ENCODE results near the gene ZNF655. TPM values are rescaled to one million over a fixed set of nuclear protein-coding genes. Genes with fewer than 3 reads are reported as not detected.
"Not testable (repeated sequence)": the region's sequence is repeated elsewhere in the genome, so short reads cannot be mapped to it uniquely, and the experiment has no call there.

ZNF655 gene
- total RNA-seq, 2 donors from 2014 or later: 79.2 to 98.5 TPM

- peaks cover 21% of the 10 kb centered on the region for H3K4me1 Mint-ChIP-seq
- H3K27me3 Mint-ChIP-seq: no peaks in the 10 kb centered on the region
- peak within 1 kb of the TSS; percentile 99 for H3K27ac Mint-ChIP-seq
- peaks cover 61% of the 10 kb centered on the region for H3K36me3 Mint-ChIP-seq (ENCODE audit: low read depth)
- H3K9me3 Mint-ChIP-seq: no peaks in the 10 kb centered on the region
- ATAC-seq (replicated peaks): peak; percentile 100
- peak within 1 kb of the TSS; percentile 98 for H3K4me3 Mint-ChIP-seq
Observed at GRCh38 chr7:99551767-99552463, 6.5 kb upstream of the ZNF655 start, which contains the start of gene FAM200A. Gene FAM200A (minus strand): TSS chr7:99552114. CDS start chr7:99548407, 3,707 bp downstream.

GRCh38 chr7:99553039-99553438 is 5.4 kb upstream of the ZNF655 start:
- H3K4me3 Mint-ChIP-seq: peak overlapping the region; percentile 98
- H3K27me3 Mint-ChIP-seq: no peaks in the 10 kb centered on the region
- no peak overlapping the region for H3K27ac Mint-ChIP-seq
- peaks cover 25% of the 10 kb centered on the region for H3K4me1 Mint-ChIP-seq
- H3K36me3 Mint-ChIP-seq (ENCODE audit: low read depth): peaks cover 61% of the 10 kb centered on the region
- no peak for ATAC-seq (replicated peaks)
- H3K9me3 Mint-ChIP-seq: no peaks in the 10 kb centered on the region

DNA sequence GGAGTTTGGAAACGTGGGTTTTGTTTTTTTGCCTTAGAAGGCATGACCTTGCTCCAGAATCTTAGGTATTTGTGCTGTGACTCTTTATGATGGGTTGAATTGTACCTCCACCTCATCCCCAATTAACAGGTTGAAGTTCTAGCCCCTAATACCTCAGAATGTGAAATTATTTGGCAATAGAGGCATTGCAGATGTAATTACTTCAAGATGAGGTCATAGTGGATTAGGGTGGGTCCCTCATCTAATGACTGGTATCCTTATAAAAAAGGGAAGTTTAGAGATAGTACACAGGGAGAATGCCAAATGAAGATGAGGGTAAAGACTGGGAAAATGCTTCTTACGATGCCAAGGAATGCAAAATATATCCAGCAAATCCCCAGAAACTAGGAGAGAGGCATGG is 3.5 kb upstream of the ZNF655 start:
- Mint-ChIP-seq H3K4me3 (no peak overlapping the region), H3K9me3 (no peaks in the 10 kb centered on the region), H3K27me3 (no peaks in the 10 kb centered on the region), H3K36me3 (ENCODE audit: low read depth) (peaks cover 71% of the 10 kb centered on the region), H3K27ac (no peak overlapping the region), H3K4me1 (peaks cover 25% of the 10 kb centered on the region)
- no peak for ATAC-seq (replicated peaks)

DNA sequence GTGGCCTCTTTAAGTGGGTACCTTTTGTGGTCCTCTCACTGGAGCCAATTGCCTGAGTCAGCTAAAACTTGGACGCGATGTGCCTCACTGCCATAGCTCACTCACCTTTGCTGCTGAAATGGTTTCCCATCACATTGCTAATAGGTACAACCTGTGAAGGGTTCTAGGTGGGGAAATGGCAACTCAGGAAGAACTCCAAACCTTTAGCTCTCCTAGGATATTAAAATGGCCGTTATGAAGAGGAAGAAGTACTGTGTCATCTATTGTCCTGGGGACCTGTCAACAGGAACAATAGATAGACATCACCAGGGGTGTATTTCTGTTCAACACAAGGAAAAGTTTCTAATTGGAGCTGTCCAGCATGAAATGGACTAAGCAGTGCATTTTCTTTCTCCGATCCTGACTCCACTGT is 1.2 kb upstream of the ZNF655 start:
- ATAC-seq (replicated peaks): no peak
- Mint-ChIP-seq H3K27ac (peak overlapping the region; percentile 98), H3K27me3 (no peaks in the 10 kb centered on the region), H3K4me1 (peaks cover 38% of the 10 kb centered on the region), H3K36me3 (ENCODE audit: low read depth) (peaks cover 89% of the 10 kb centered on the region), H3K4me3 (peak overlapping the region; percentile 93), H3K9me3 (no peaks in the 10 kb centered on the region)

- Mint-ChIP-seq H3K4me3 (peak overlapping the region; percentile 93), H3K4me1 (peaks cover 37% of the 10 kb centered on the region), H3K27ac (peak overlapping the region; percentile 98), H3K36me3 (ENCODE audit: low read depth) (peaks cover 95% of the 10 kb centered on the region), H3K9me3 (no peaks in the 10 kb centered on the region), H3K27me3 (no peaks in the 10 kb centered on the region)
- ATAC-seq (replicated peaks): peak; percentile 63
Observed at GRCh38 chr7:99557940-99558305, 519 bp upstream of the ZNF655 start.

DNA sequence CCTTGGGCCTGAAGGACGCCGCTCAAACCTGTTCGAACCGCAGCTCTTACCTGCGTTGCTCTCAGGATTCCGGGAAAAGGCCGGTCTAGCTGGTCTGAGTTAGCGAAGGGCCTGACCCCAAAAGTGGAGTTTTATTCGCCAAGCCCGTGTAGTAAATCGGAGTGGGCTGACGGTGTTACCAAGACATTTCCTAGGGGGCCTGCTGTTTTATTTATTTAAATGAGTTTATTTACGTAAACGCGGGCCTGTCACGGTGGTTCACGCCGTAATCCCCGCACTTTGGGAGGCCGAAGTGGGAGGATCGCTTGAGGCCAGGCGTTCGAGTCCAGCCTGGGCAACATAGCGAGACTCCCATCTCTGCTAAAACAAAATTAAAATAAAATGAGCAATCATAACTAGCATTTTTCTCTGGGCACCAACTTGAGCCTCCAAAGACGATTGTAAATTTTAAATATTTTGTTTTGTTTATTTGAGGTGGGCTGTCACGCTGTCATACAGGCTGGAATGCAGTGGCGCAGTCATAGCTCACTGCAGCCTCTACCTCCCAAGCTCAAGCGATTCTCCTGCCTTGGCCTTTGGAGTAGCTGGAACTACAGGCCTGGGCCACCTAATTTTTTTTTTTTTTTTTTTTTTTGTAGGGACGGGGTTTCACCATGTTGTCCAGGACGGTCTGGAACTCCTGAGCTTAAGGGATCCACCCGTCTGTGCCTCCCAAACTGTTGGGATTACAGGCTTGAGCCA is 903 bp downstream of the ZNF655 start:
- peaks cover 43% of the 10 kb centered on the region for H3K4me1 Mint-ChIP-seq

DNA sequence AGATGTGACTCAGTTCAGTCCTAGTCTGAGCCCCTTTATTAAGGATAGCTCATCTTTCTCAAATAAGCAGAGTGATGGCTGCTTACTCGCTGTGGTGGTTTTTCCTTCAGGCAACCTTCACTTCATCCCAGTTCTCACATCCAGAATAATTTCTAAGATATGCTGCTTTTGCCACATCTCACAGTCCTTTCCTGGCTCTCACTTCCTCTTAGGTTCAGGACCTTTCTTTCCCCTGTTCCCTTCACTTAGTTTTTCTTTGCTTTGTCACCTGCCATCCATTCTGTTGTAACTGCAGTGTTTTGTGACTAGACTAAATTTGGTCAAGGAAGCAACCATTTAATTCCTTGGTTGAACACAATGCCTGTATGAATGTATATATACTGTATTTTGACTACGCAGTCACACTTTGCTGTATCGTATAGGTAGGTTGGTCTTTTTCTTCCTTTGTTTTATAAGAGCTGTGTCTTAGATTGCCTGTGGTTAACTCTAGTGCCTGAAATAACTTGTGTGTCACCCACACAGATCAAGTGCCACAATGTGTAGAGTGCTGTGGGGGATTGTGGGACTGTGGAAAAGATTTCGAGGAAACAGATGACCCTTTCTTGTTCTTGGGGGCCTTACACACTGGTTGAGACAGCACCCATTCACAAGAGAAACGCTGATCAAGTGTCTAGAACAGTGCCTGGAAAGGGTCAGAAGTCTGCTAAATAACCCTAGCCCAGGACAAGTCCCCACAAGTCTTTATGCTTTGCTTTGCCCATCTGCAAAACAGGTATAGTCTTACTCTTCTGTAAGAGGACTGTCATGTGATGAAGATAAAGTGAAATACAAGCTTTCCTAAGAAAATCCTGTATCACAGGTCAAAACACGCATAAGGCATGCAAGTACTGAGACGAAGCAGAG is 2.6 kb downstream of the ZNF655 start:
- peaks cover 41% of the 10 kb centered on the region for H3K4me1 Mint-ChIP-seq
- peak overlapping the region; percentile 93 for H3K4me3 Mint-ChIP-seq
- H3K27ac Mint-ChIP-seq: peak overlapping the region; percentile 98
- no peaks in the 10 kb centered on the region for H3K9me3 Mint-ChIP-seq
- ATAC-seq (replicated peaks): no peak
- peaks cover 96% of the 10 kb centered on the region for H3K36me3 Mint-ChIP-seq (ENCODE audit: low read depth)
- H3K27me3 Mint-ChIP-seq: no peaks in the 10 kb centered on the region

More for the DNA sequence above, 903 bp downstream of the ZNF655 start:
- ATAC-seq (replicated peaks): no peak
- no peaks in the 10 kb centered on the region for H3K27me3 Mint-ChIP-seq
- no peaks in the 10 kb centered on the region for H3K9me3 Mint-ChIP-seq
- peak overlapping the region; percentile 93 for H3K4me3 Mint-ChIP-seq
- peaks cover 95% of the 10 kb centered on the region for H3K36me3 Mint-ChIP-seq (ENCODE audit: low read depth)
- peak overlapping the region; percentile 98 for H3K27ac Mint-ChIP-seq

GRCh38 chr7:99561737-99562051 is 3.3 kb downstream of the ZNF655 start:
- Mint-ChIP-seq H3K36me3 (ENCODE audit: low read depth) (peaks cover 96% of the 10 kb centered on the region), H3K4me3 (peak overlapping the region; percentile 93), H3K9me3 (no peaks in the 10 kb centered on the region), H3K4me1 (peaks cover 41% of the 10 kb centered on the region), H3K27ac (peak overlapping the region; percentile 73), H3K27me3 (no peaks in the 10 kb centered on the region)
- no peak for ATAC-seq (replicated peaks)

DNA sequence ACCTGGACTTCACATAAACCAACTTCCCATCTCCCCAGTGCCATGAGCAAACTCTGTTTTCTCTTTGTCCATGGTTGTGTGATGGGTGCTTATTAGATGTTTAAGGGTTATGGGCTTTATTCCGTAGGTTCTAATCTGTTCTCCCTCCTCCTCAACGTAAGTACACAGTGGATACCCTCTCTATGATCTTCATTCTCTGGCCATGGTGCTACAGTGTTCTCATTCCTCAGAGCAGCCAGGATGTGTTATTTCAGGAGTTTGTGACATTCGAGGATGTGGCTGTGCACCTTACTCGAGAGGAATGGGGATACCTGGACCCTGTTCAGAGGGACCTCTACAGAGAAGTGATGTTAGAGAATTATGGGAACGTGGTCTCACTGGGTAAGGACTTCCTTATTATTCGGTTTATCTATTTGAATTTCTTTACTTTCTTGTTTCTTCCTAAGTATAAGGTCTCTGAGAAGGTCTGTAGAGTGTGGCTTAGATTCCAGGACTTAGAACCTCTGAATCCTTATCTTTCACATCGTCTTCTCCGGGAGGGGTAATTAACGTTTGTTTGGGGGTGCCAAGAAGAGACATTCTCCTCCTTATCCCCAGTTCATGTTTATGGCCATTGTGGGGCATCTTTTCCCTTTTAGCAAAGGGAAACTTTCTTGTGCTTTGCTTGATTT is 3.8 kb downstream of the ZNF655 start:
- Mint-ChIP-seq H3K9me3 (no peaks in the 10 kb centered on the region), H3K36me3 (ENCODE audit: low read depth) (peaks cover 96% of the 10 kb centered on the region), H3K27me3 (no peaks in the 10 kb centered on the region), H3K4me3 (peak overlapping the region; percentile 53), H3K4me1 (peaks cover 40% of the 10 kb centered on the region), H3K27ac (peak overlapping the region; percentile 73)
- ATAC-seq (replicated peaks): no peak

DNA sequence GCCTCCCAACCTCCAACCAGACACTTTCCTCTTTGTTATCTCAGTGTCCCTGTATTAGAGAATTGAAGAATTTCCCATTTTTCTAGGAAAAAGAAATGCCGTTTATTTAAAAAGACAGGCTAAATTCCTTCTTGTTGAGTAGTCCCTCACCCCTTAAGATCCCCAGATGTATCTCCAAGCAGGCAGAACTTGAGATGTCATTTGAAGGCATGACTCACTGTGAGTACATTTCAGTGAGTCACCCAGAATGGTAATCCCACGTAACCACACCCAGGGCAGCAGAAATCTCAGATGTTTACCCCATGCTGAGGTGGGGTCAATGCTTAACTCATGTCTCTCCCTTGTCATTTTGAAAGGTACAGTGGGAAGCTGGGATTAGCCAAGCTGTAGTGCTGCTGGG is 4.4 kb downstream of the ZNF655 start:
- Mint-ChIP-seq H3K4me1 (peaks cover 37% of the 10 kb centered on the region), H3K27ac (peak overlapping the region; percentile 73), H3K36me3 (ENCODE audit: low read depth) (peaks cover 96% of the 10 kb centered on the region), H3K4me3 (peak overlapping the region; percentile 53), H3K27me3 (no peaks in the 10 kb centered on the region), H3K9me3 (no peaks in the 10 kb centered on the region)
- peak; percentile 80 for ATAC-seq (replicated peaks)

DNA sequence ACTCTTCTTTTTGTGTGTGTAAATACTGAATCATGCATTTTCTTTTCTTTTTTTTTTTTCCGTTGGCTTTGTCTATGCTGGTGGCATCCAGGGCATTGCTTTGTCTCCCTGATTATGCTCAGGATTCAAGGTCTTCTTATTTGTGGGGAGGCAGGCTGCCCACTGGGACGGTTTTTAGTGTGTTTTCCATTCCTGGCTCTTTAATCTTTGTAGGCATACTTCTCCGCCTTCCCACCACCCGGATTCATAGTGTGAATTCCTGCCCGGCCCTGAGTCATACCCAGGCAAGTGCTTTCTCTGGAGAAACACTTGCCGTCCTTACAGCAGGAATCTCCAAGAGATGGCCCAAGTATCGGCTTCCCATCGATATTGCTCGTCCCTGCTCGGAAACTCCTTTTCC is 5.2 kb downstream of the ZNF655 start:
- Mint-ChIP-seq H3K36me3 (ENCODE audit: low read depth) (peaks cover 96% of the 10 kb centered on the region), H3K27ac (peak overlapping the region; percentile 70), H3K4me3 (peak overlapping the region; percentile 19), H3K27me3 (no peaks in the 10 kb centered on the region), H3K9me3 (no peaks in the 10 kb centered on the region), H3K4me1 (peaks cover 37% of the 10 kb centered on the region)
- ATAC-seq (replicated peaks): no peak

GRCh38 chr7:99568770-99569169 is 10.3 kb downstream of the ZNF655 start:
- H3K27ac Mint-ChIP-seq; ATAC-seq (replicated peaks); H3K9me3 Mint-ChIP-seq; H3K27me3 Mint-ChIP-seq; H3K4me3 Mint-ChIP-seq: not testable (repeated sequence)
- Mint-ChIP-seq H3K4me1 (peaks cover 11% of the 10 kb centered on the region), H3K36me3 (ENCODE audit: low read depth) (peaks cover 100% of the 10 kb centered on the region)

GRCh38 chr7:99571768-99572167 is 13.3 kb downstream of the ZNF655 start:
- Mint-ChIP-seq H3K27ac (no peak overlapping the region), H3K27me3 (no peaks in the 10 kb centered on the region), H3K36me3 (ENCODE audit: low read depth) (peaks cover 73% of the 10 kb centered on the region), H3K4me1 (no peaks in the 10 kb centered on the region), H3K4me3 (no peak overlapping the region), H3K9me3 (no peaks in the 10 kb centered on the region)
- no peak for ATAC-seq (replicated peaks)

DNA sequence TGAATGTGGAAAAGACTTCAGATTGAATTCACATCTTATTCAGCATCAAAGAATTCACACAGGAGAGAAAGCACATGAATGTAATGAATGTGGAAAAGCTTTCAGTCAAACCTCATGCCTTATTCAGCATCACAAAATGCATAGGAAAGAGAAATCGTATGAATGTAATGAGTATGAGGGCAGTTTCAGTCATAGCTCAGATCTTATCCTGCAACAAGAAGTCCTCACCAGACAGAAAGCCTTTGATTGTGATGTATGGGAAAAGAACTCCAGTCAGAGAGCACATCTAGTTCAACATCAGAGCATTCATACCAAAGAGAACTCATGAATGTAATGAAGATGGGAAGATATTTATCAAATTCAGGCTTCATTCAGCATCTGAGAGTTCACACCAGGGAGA is 14.8 kb downstream of the ZNF655 start:
- Mint-ChIP-seq H3K9me3 (no peaks in the 10 kb centered on the region), H3K4me3 (no peak overlapping the region), H3K27ac (no peak overlapping the region), H3K27me3 (no peaks in the 10 kb centered on the region), H3K4me1 (no peaks in the 10 kb centered on the region), H3K36me3 (ENCODE audit: low read depth) (peaks cover 58% of the 10 kb centered on the region)
- ATAC-seq (replicated peaks): no peak

Data from activated T-helper 17 cell treated with anti-CD3 and anti-CD28 coated beads, Interleukin-2, amount 50 U/mL, for 72 hours (primary cell).